ENCODE data around the gene NRSN2. TPM values are rescaled to one million over a fixed set of nuclear protein-coding genes. Genes with fewer than 3 reads are reported as not detected.

NRSN2 gene
- total RNA-seq, 1 experiment from 2014 or later = 22.7 TPM

GRCh38 chr20:401682-402495, 55.0 kb downstream of the NRSN2 start:
- Mint-ChIP-seq H3K36me3 (ENCODE audit: insufficient read depth in 1 of 3, low read depth in 3 of 3) (peaks cover 0 to 9% (median 7%) of the 10 kb centered on the region in 3 experiments; a peak in 4 of 7 replicates), H3K27ac (no peak overlapping the region), H3K27me3 (ENCODE audit: low read depth) (no peaks in the 10 kb centered on the region; the same call in 1 of the 2 replicates), H3K4me1 (peaks cover 20 to 22% of the 10 kb centered on the region in 2 experiments), H3K4me3 (no peak overlapping the region; a peak in 1 of 5 replicates), H3K9me3 (peaks cover 6 to 10% of the 10 kb centered on the region in 2 experiments; a peak in 3 of 5 replicates)
- no peaks in the 10 kb centered on the region for H3K79me2 ChIP-seq (ENCODE audit: insufficient read depth, low read length)
- no peak overlapping the region for H2BK5ac ChIP-seq (ENCODE audit: insufficient read length, low read length)
- H3K56ac ChIP-seq (ENCODE audit: insufficient read length, low read depth, low read length) = no peak overlapping the region
- H4K20me1 ChIP-seq (ENCODE audit: control insufficient read depth, insufficient read depth, insufficient read length) = no peaks in the 10 kb centered on the region
- DNase-seq = no peak
- no peak overlapping the region for H2BK20ac ChIP-seq (ENCODE audit: low read depth, low read length, poor library complexity, severe bottlenecking)
- H3K14ac ChIP-seq (ENCODE audit: insufficient read depth, low read length) = no peak overlapping the region
- H3K9me3 ChIP-seq (ENCODE audit: control insufficient read depth, low read depth, low read length) = no peaks in the 10 kb centered on the region
- no peak overlapping the region for H2AK5ac ChIP-seq (ENCODE audit: insufficient read length, low read length)
- H3K18ac ChIP-seq (ENCODE audit: insufficient read length, low read depth, low read length) = no peak overlapping the region
- H3K4ac ChIP-seq (ENCODE audit: low read depth, low read length) = no peak overlapping the region
- peaks cover 5% of the 10 kb centered on the region; the same call in 1 of the 2 replicates for H3K4me1 ChIP-seq (ENCODE audit: insufficient read depth, low read length)
- H2AFZ ChIP-seq (ENCODE audit: low read length) = no peak overlapping the region
- no peak overlapping the region for H4K8ac ChIP-seq (replicated peaks; ENCODE audit: insufficient read length, low read depth, low read length)
- no peak overlapping the region for H3K23ac ChIP-seq (ENCODE audit: insufficient read length, low read depth, low read length)
- WGBS (ENCODE audit: extremely low coverage, insufficient read length, low lambda C conversion rate) = no CpG with 5 or more reads among the region's 9 CpGs
- H3K4me2 ChIP-seq (ENCODE audit: insufficient read depth, insufficient read length, low read length) = no peak overlapping the region
- H3K27me3 ChIP-seq (ENCODE audit: insufficient read depth, low read length) = no peaks in the 10 kb centered on the region
- no peak overlapping the region for H2BK15ac ChIP-seq (ENCODE audit: low read depth, low read length)
- no peak overlapping the region for H3K27ac ChIP-seq (ENCODE audit: insufficient read length, low read depth, low read length)
- no peaks in the 10 kb centered on the region for H3K23me2 ChIP-seq (ENCODE audit: insufficient read length, low read depth, low read length, poor library complexity, severe bottlenecking)
- no peak overlapping the region for H2BK120ac ChIP-seq (ENCODE audit: low read depth, low read length, poor library complexity, severe bottlenecking)
- H3K9ac ChIP-seq (ENCODE audit: extremely low read depth, insufficient read length, low read length) = no peak overlapping the region
- H3K79me1 ChIP-seq (ENCODE audit: insufficient read depth, low read depth, low read length, poor library complexity, severe bottlenecking) = no peaks in the 10 kb centered on the region
- no peak overlapping the region for H3T11ph ChIP-seq (ENCODE audit: low read length)
- no peak overlapping the region for H4K91ac ChIP-seq (ENCODE audit: insufficient read length, low read depth, low read length)
- no peak overlapping the region for H2BK12ac ChIP-seq (ENCODE audit: insufficient read length, low read depth, low read length)
- TF ChIP-seq CTCF (conservative IDR thresholded peaks at IDR 0.05) = no peak
- H4K5ac ChIP-seq (ENCODE audit: insufficient read length, low read depth, low read length) = no peak overlapping the region
